MCF 10A (cell line): ENCODE data around the gene ANKFY1. TPM values are rescaled to one million over a fixed set of nuclear protein-coding genes. Genes with fewer than 3 reads are reported as not detected.

Experiments
- BruUV-seq: library from RNA; stranded (reverse); fragments of 400-500 nt; replicated peaks from 2 replicates; lab custom pipeline; 2021; lab: Mats Ljungman, UMichigan
- CTCF ChIA-PET: fragments of 300-600 bp; sonication (Branson Sonifier 250); formaldehyde crosslinking; extraction: SDS; loops from one replicate; lab custom pipeline; 2021; ENCODE audit warnings: antibody characterized with exemption, inconsistent platforms; lab: Yijun Ruan, JAX
- POLR2A ChIA-PET: fragments of 300-600, 350-650 bp; sonication (Branson Sonifier 250); formaldehyde crosslinking; extraction: SDS; loops from one replicate; lab custom pipeline; 2020; ENCODE audit warnings: antibody characterized with exemption, inconsistent platforms; lab: Yijun Ruan, JAX
- DNase-seq: peaks from one replicate; pipeline ENCODE4 v3.0.0-alpha.2; 2018; ENCODE audit not compliant: unreplicated experiment
- H3K27ac Mint-ChIP-seq: one replicate; pipeline ENCODE4 v1.8.0; 2022; ENCODE audit warnings: mild to moderate bottlenecking, low read depth, mixed read lengths; ENCODE audit not compliant: unreplicated experiment
- H3K27me3 Mint-ChIP-seq: one replicate; pipeline ENCODE4 v1.8.0; 2022; ENCODE audit warnings: mixed read lengths; ENCODE audit not compliant: insufficient read depth, unreplicated experiment
- H3K36me3 Mint-ChIP-seq: one replicate; pipeline ENCODE4 v1.8.0; 2022; ENCODE audit warnings: mild to moderate bottlenecking, moderate library complexity, mixed read lengths; ENCODE audit not compliant: insufficient read depth, unreplicated experiment
- H3K4me1 Mint-ChIP-seq: one replicate; pipeline ENCODE4 v1.8.0; 2022; ENCODE audit warnings: mixed read lengths; ENCODE audit not compliant: insufficient read depth, unreplicated experiment
- H3K4me3 Mint-ChIP-seq: one replicate; pipeline ENCODE4 v1.8.0; 2022; ENCODE audit warnings: mild to moderate bottlenecking, moderate library complexity, mixed read lengths; ENCODE audit not compliant: unreplicated experiment
- H3K9me3 Mint-ChIP-seq: one replicate; pipeline ENCODE4 v1.8.0; 2022; ENCODE audit warnings: mixed read lengths; ENCODE audit not compliant: unreplicated experiment
- intact Hi-C: fragments of 100-400 bp; cut with micrococcal nuclease; formaldehyde crosslinking; loops from 2 replicates; pipeline ENCODE4 v1.14.1; 2022
- total RNA-seq: library from RNA; stranded (reverse); gene quantifications from 2 replicates; pipeline ENCODE4 v1.2.3, GENCODE V29; 2022
- TF ChIP-seq, protein P1 (sequence below): fragments of 200-600 bp; IDR thresholded peaks from one replicate; pipeline ENCODE4 v1.8.0; 2022; ENCODE audit warnings: antibody characterized with exemption, mild to moderate bottlenecking; ENCODE audit not compliant: unreplicated experiment

The ANKFY1 gene
- total RNA-seq, 1 experiment from 2014 or later, result 34.9 TPM

DNA sequence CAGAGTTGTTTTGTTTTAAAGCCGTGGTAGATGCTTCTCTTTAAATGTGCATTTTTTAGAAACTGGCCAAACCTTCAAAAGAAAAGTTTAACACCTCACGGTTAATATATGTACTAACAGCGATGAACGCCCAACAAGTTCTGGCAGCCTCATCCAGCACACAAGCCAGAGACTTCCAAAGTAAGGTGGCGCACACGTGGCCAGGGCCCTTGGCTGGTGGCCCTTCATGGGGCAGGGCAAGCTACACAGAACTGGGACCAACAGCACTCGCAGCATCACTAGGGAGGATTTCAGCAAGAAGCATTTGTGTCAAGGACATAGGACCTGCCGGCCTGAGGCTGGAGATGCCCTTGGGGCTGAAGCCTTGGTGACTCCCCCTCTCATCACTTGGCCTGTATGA is 97.4 kb downstream of the ANKFY1 start:
- intact Hi-C loops, result no loop called here
- no peaks in the 10 kb centered on the region for H3K27me3 Mint-ChIP-seq
- peak overlapping the region; percentile 59 for H3K27ac Mint-ChIP-seq
- BruUV-seq, result no TSS peak
- peaks cover 37% of the 10 kb centered on the region for H3K4me1 Mint-ChIP-seq
- H3K4me3 Mint-ChIP-seq, result no peak overlapping the region
- CTCF ChIA-PET, result interaction anchor here (1.0 to 1.6 kb wide), 2 partner anchors 34 to 48 kb away, joined by 3 to 4 read pairs; no protein-coding TSS in a partner anchor
- DNase-seq, result no peak
- H3K36me3 Mint-ChIP-seq, result peaks cover 63% of the 10 kb centered on the region
- TF ChIP-seq, protein P1, sequence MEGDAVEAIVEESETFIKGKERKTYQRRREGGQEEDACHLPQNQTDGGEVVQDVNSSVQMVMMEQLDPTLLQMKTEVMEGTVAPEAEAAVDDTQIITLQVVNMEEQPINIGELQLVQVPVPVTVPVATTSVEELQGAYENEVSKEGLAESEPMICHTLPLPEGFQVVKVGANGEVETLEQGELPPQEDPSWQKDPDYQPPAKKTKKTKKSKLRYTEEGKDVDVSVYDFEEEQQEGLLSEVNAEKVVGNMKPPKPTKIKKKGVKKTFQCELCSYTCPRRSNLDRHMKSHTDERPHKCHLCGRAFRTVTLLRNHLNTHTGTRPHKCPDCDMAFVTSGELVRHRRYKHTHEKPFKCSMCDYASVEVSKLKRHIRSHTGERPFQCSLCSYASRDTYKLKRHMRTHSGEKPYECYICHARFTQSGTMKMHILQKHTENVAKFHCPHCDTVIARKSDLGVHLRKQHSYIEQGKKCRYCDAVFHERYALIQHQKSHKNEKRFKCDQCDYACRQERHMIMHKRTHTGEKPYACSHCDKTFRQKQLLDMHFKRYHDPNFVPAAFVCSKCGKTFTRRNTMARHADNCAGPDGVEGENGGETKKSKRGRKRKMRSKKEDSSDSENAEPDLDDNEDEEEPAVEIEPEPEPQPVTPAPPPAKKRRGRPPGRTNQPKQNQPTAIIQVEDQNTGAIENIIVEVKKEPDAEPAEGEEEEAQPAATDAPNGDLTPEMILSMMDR, result no peak
- H3K9me3 Mint-ChIP-seq, result no peaks in the 10 kb centered on the region
- POLR2A ChIA-PET, result interaction anchor here (0.6 to 18.5 kb wide), 4 partner anchors 20 to 355 kb away, joined by 3 to 555 read pairs (median 9); partner anchors contain the start of genes CYB5D2 and ZZEF1

DNA sequence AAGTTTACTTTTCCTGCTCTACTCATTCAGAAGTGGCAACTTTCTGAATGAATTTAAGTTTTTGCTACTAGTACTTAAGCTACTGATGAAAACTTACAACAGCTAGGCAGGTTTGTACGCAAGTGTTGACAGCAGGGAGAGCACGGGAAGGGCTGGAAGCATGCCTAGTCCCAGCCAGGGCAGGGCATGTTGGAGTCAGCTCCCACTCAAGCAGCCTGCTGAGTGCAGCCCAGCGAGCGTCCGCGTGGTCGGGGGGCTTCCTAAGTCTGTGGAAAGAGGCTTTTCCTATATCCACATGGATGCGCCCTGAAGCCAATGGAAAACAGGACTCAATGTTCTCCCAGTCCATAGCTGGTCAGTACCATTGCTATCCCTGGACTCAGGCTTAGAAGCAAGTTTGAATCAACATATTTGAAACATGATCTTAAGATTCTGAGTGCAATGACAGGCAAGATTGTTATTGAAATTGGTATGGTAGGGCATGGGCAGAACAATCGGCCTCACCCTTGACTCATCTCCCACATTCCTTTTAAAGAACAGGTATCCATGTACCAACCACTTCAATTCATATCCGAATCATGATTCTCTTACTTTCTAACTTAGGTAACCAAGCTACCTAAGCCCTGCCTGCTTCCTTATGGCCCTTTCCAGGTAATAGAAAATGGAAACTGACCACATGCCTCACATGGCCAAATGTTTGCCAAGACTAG is 98.3 kb downstream of the ANKFY1 start:
- no TSS peak for BruUV-seq
- CTCF ChIA-PET, result interaction anchor here (0.6 to 1.6 kb wide), 4 partner anchors 9 to 1269 kb away, joined by 3 to 6 read pairs (median 4); no protein-coding TSS in a partner anchor
- peaks cover 60% of the 10 kb centered on the region for H3K36me3 Mint-ChIP-seq
- no peaks in the 10 kb centered on the region for H3K9me3 Mint-ChIP-seq
- TF ChIP-seq, protein P1, result no peak
- H3K27me3 Mint-ChIP-seq, result no peaks in the 10 kb centered on the region
- no peak for DNase-seq
- peak overlapping the region; percentile 59 for H3K27ac Mint-ChIP-seq
- peak overlapping the region; percentile 23 for H3K4me3 Mint-ChIP-seq
- POLR2A ChIA-PET, result interaction anchor here (0.6 to 18.5 kb wide), 7 partner anchors 19 to 772 kb away, joined by 3 to 555 read pairs (median 4); partner anchors contain the start of genes CYB5D2 and ZZEF1
- H3K4me1 Mint-ChIP-seq, result peaks cover 44% of the 10 kb centered on the region
- intact Hi-C loops, result no loop called here

DNA sequence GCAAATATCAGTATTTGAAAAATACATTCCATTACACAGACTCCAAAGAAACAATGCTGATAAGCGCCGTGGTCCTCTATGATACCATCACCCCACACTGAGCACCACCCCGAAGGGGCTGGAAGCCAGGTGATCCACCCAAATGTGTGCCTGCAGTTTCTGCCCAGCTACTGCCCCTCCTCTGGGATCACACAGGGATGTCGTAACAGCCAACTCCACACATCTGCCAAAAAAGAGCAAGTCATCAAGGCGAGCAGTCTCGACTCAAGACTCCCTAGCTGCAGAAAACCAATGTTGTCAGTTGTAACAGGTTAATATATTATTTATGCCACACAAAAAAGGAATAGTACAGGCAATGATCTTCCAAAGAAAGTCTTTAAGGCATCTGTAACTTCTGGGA is 99.8 kb downstream of the ANKFY1 start:
- DNase-seq, result peak; percentile 89
- Mint-ChIP-seq H3K36me3 (peaks cover 46% of the 10 kb centered on the region), H3K27ac (peak overlapping the region; percentile 91), H3K9me3 (no peaks in the 10 kb centered on the region), H3K4me3 (peak overlapping the region; percentile 50), H3K4me1 (peaks cover 57% of the 10 kb centered on the region), H3K27me3 (no peaks in the 10 kb centered on the region)
- POLR2A ChIA-PET, result interaction anchor here (0.8 to 18.5 kb wide), 13 partner anchors 10 to 318 kb away, joined by 3 to 555 read pairs (median 9); partner anchors contain the start of genes CYB5D2, NCBP3 and ZZEF1
- intact Hi-C loops, result no loop called here
- TF ChIP-seq, protein P1, result no peak
- BruUV-seq, result no TSS peak
- CTCF ChIA-PET, result interaction anchor here (0.5 to 2.5 kb wide), 6 partner anchors 15 to 51 kb away, joined by 3 to 10 read pairs (median 5); partner anchors contain the start of genes CYB5D2 and ZZEF1

GRCh38 chr17:4162775-4163466 is 100.9 kb downstream of the ANKFY1 start:
- peaks cover 57% of the 10 kb centered on the region for H3K4me1 Mint-ChIP-seq
- no peak overlapping the region for H3K4me3 Mint-ChIP-seq
- intact Hi-C loops, result no loop called here
- DNase-seq, result no peak
- no peaks in the 10 kb centered on the region for H3K9me3 Mint-ChIP-seq
- H3K27me3 Mint-ChIP-seq, result no peaks in the 10 kb centered on the region
- H3K27ac Mint-ChIP-seq, result peak overlapping the region; percentile 98
- ChIA-PET CTCF (interaction anchor here (0.5 to 2.5 kb wide), 5 partner anchors 14 to 167 kb away, joined by 3 to 10 read pairs (median 3); partner anchors contain the start of genes CYB5D2 and ZZEF1), POLR2A (interaction anchor here (0.7 to 18.5 kb wide), 11 partner anchors 9 to 317 kb away, joined by 3 to 555 read pairs (median 9); partner anchors contain the start of genes CYB5D2, NCBP3 and ZZEF1)
- BruUV-seq, result no TSS peak
- H3K36me3 Mint-ChIP-seq, result peaks cover 36% of the 10 kb centered on the region
- TF ChIP-seq, protein P1, result no peak
